CD4-positive, CD25-positive, alpha-beta regulatory T cell (primary cell): ENCODE measurements around the gene IGSF1. TPM values are rescaled to one million over a fixed set of nuclear protein-coding genes. Genes with fewer than 3 reads are reported as not detected.

ENCODE experiments used
- ATAC-seq, 2 donors: fragments of 150-1000 bp; cut with Tn5 transposase; one replicate each; pipeline ENCODE4 v1.10.0; 2021; ENCODE audit warnings: low read depth in 2 of 2, moderate number of reproducible peaks in 2 of 2, moderate library complexity in 1 of 2
- DNase-seq, 3 donors: peaks; one replicate each; pipeline versions ENCODE4 v3.0.0 to v3.0.0-alpha.2; 2012 to 2022; ENCODE audit warnings: mixed read lengths in 1 of 3
- H3K27ac ChIP-seq: one replicate; pipeline ENCODE4 v1.7.0; 2013; ENCODE audit warnings: mild to moderate bottlenecking, low read length; ENCODE audit not compliant: insufficient read depth, poor library complexity, severe bottlenecking
- H3K27me3 ChIP-seq: one replicate; pipeline ENCODE4 v1.7.0; 2013; ENCODE audit warnings: low read length; ENCODE audit not compliant: control insufficient read depth, insufficient read depth
- H3K36me3 ChIP-seq: one replicate; pipeline ENCODE4 v1.7.0; 2013; ENCODE audit warnings: mild to moderate bottlenecking, low read length, moderate library complexity; ENCODE audit not compliant: control insufficient read depth, insufficient read depth
- H3K4me1 ChIP-seq: 2 replicates; pipeline ENCODE4 v1.7.0; 2013; ENCODE audit warnings: mild to moderate bottlenecking, low read length; ENCODE audit not compliant: insufficient read depth, control insufficient read depth, poor library complexity, severe bottlenecking
- H3K4me3 ChIP-seq: one replicate; pipeline ENCODE4 v1.7.0; 2013; ENCODE audit warnings: low read depth, mild to moderate bottlenecking, low read length, moderate library complexity
- H3K9me3 ChIP-seq, 2 experiments: 1 replicate in 1 of 2; 2 replicates in 1 of 2; pipeline ENCODE4 v1.7.0; 2013; ENCODE audit warnings: low read length in 2 of 2, mild to moderate bottlenecking in 1 of 2, moderate library complexity in 1 of 2; ENCODE audit not compliant: control insufficient read depth in 2 of 2
- H3K27ac Mint-ChIP-seq, 3 donors: one replicate each; pipeline ENCODE4 v1.8.0; 2020 to 2022; ENCODE audit warnings: mild to moderate bottlenecking in 3 of 3, mixed read lengths in 3 of 3, moderate library complexity in 2 of 3
- H3K27me3 Mint-ChIP-seq: one replicate; pipeline ENCODE4 v1.8.0; 2022; ENCODE audit warnings: mild to moderate bottlenecking, mixed read lengths
- H3K36me3 Mint-ChIP-seq: one replicate; pipeline ENCODE4 v1.8.0; 2020; ENCODE audit warnings: mixed read lengths
- H3K4me1 Mint-ChIP-seq, 4 donors: one replicate each; pipeline ENCODE4 v1.8.0; 2020 to 2022; ENCODE audit warnings: mixed read lengths in 4 of 4, mild to moderate bottlenecking in 1 of 4
- H3K4me3 Mint-ChIP-seq, 4 donors: one replicate each; pipeline ENCODE4 v1.8.0; 2020 to 2022; ENCODE audit warnings: mild to moderate bottlenecking in 4 of 4, mixed read lengths in 4 of 4, moderate library complexity in 3 of 4
- H3K9me3 Mint-ChIP-seq, 7 donors: one replicate each; pipeline ENCODE4 v1.8.0; 2020 to 2022; ENCODE audit warnings: mixed read lengths in 7 of 7, mild to moderate bottlenecking in 3 of 7, moderate library complexity in 2 of 7
- polyA plus RNA-seq, 4 donors: library from polyadenylated mRNA; unstranded; fragments of 300-500 nt; fragmentation: Illumina TruSeq; gene quantifications; one replicate each; pipeline ENCODE4 v1.2.3, GENCODE V29; 2021
- total RNA-seq: library from RNA; stranded (reverse); gene quantifications from one replicate; pipeline ENCODE4 v1.2.3, GENCODE V29; 2022

The IGSF1 gene
- total and polyA plus RNA-seq, 5 donors from 2014 or later: not detected

GRCh38 chrX:131288188-131288587 lies 918 bp downstream of the IGSF1 start:
- H3K36me3 Mint-ChIP-seq: no peaks in the 10 kb centered on the region
- Histone ChIP-seq H3K27ac (no peak overlapping the region), H3K4me1 (no peaks in the 10 kb centered on the region), H3K36me3 (no peaks in the 10 kb centered on the region), H3K9me3 (no peaks in the 10 kb centered on the region), H3K27me3 (no peaks in the 10 kb centered on the region), H3K4me3 (no peak overlapping the region)
- peaks cover 0 to 2% (median 0%) of the 10 kb centered on the region in 7 donors for H3K9me3 Mint-ChIP-seq
- DNase-seq (no peak), ATAC-seq (no peak)
- no peak overlapping the region for H3K27ac Mint-ChIP-seq
- no peaks in the 10 kb centered on the region for H3K4me1 Mint-ChIP-seq
- no peak overlapping the region for H3K4me3 Mint-ChIP-seq
- H3K27me3 Mint-ChIP-seq: peaks cover 11% of the 10 kb centered on the region

- H3K4me1 Mint-ChIP-seq: no peaks in the 10 kb centered on the region
- H3K9me3 ChIP-seq: no peaks in the 10 kb centered on the region
- no peak overlapping the region for H3K4me3 Mint-ChIP-seq
- H3K36me3 Mint-ChIP-seq: no peaks in the 10 kb centered on the region
- H3K27me3 ChIP-seq: no peaks in the 10 kb centered on the region
- H3K9me3 Mint-ChIP-seq: peaks cover 0 to 2% (median 0%) of the 10 kb centered on the region in 7 donors
- peaks cover 11% of the 10 kb centered on the region for H3K27me3 Mint-ChIP-seq
- H3K27ac Mint-ChIP-seq: no peak overlapping the region
- no peak overlapping the region for H3K27ac ChIP-seq
- DNase-seq (no peak), ATAC-seq (no peak)
- no peak overlapping the region for H3K4me3 ChIP-seq
- no peaks in the 10 kb centered on the region for H3K4me1 ChIP-seq
- no peaks in the 10 kb centered on the region for H3K36me3 ChIP-seq
Measured at GRCh38 chrX:131287560-131288179, 1.4 kb downstream of the IGSF1 start.

- peaks cover 0 to 2% (median 0%) of the 10 kb centered on the region in 7 donors for H3K9me3 Mint-ChIP-seq
- no peaks in the 10 kb centered on the region for H3K27me3 Mint-ChIP-seq
- no peaks in the 10 kb centered on the region for H3K36me3 Mint-ChIP-seq
- no peak overlapping the region for H3K4me3 Mint-ChIP-seq
- H3K9me3 ChIP-seq: no peaks in the 10 kb centered on the region
- no peaks in the 10 kb centered on the region for H3K36me3 ChIP-seq
- H3K4me1 ChIP-seq: no peaks in the 10 kb centered on the region
- no peak overlapping the region for H3K27ac ChIP-seq
- H3K4me3 ChIP-seq: no peak overlapping the region
- H3K4me1 Mint-ChIP-seq: no peaks in the 10 kb centered on the region
- DNase-seq (no peak), ATAC-seq (no peak)
- H3K27ac Mint-ChIP-seq: no peak overlapping the region
- no peaks in the 10 kb centered on the region for H3K27me3 ChIP-seq
Measured at GRCh38 chrX:131279617-131280016, 9.5 kb downstream of the IGSF1 start.

GRCh38 chrX:131279197-131279596 lies 9.9 kb downstream of the IGSF1 start:
- Mint-ChIP-seq H3K27ac (no peak overlapping the region), H3K36me3 (no peaks in the 10 kb centered on the region), H3K27me3 (no peaks in the 10 kb centered on the region), H3K4me3 (no peak overlapping the region), H3K9me3 (peaks cover 0 to 2% (median 0%) of the 10 kb centered on the region in 7 donors), H3K4me1 (no peaks in the 10 kb centered on the region)
- Histone ChIP-seq H3K4me3 (no peak overlapping the region), H3K27me3 (no peaks in the 10 kb centered on the region), H3K36me3 (no peaks in the 10 kb centered on the region), H3K4me1 (no peaks in the 10 kb centered on the region), H3K27ac (no peak overlapping the region), H3K9me3 (no peaks in the 10 kb centered on the region)
- DNase-seq (no peak), ATAC-seq (no peak)

GRCh38 chrX:131277543-131278136 lies 11.5 kb downstream of the IGSF1 start:
- Histone ChIP-seq H3K36me3 (no peaks in the 10 kb centered on the region), H3K27ac (no peak overlapping the region), H3K27me3 (no peaks in the 10 kb centered on the region), H3K9me3 (no peaks in the 10 kb centered on the region), H3K4me1 (no peaks in the 10 kb centered on the region), H3K4me3 (no peak overlapping the region)
- Mint-ChIP-seq H3K4me1 (no peaks in the 10 kb centered on the region), H3K27me3 (no peaks in the 10 kb centered on the region), H3K4me3 (no peak overlapping the region), H3K36me3 (no peaks in the 10 kb centered on the region), H3K9me3 (peaks cover 0 to 2% (median 0%) of the 10 kb centered on the region in 7 donors), H3K27ac (no peak overlapping the region)
- ATAC-seq (no peak), DNase-seq (no peak)

- DNase-seq (no peak), ATAC-seq (no peak)
- H3K4me1 ChIP-seq: no peaks in the 10 kb centered on the region
- Mint-ChIP-seq H3K27me3 (no peaks in the 10 kb centered on the region), H3K4me3 (no peak overlapping the region), H3K36me3 (no peaks in the 10 kb centered on the region), H3K4me1 (no peaks in the 10 kb centered on the region), H3K9me3 (peaks cover 0 to 6% (median 0%) of the 10 kb centered on the region in 7 donors), H3K27ac (no peak overlapping the region)
- no peaks in the 10 kb centered on the region for H3K9me3 ChIP-seq
- H3K27ac ChIP-seq: no peak overlapping the region
- no peaks in the 10 kb centered on the region for H3K36me3 ChIP-seq
- H3K4me3 ChIP-seq: no peak overlapping the region
- H3K27me3 ChIP-seq: no peaks in the 10 kb centered on the region
Measured at GRCh38 chrX:131273011-131273410, 16.1 kb downstream of the IGSF1 start.

- Mint-ChIP-seq H3K27me3 (no peaks in the 10 kb centered on the region), H3K27ac (no peak overlapping the region), H3K36me3 (no peaks in the 10 kb centered on the region), H3K4me1 (no peaks in the 10 kb centered on the region), H3K4me3 (no peak overlapping the region), H3K9me3 (peaks cover 0 to 4% (median 0%) of the 10 kb centered on the region in 7 donors)
- ATAC-seq: no peak
- Histone ChIP-seq H3K4me1 (no peaks in the 10 kb centered on the region), H3K4me3 (no peak overlapping the region), H3K27me3 (no peaks in the 10 kb centered on the region), H3K27ac (no peak overlapping the region), H3K36me3 (no peaks in the 10 kb centered on the region), H3K9me3 (no peaks in the 10 kb centered on the region)
- DNase-seq: no peak
Measured at GRCh38 chrX:131271826-131272225, 17.3 kb downstream of the IGSF1 start.

GRCh38 chrX:131271274-131271673 lies 17.8 kb downstream of the IGSF1 start:
- Mint-ChIP-seq H3K4me3 (no peak overlapping the region), H3K9me3 (peaks cover 0 to 4% (median 0%) of the 10 kb centered on the region in 7 donors), H3K27ac (no peak overlapping the region), H3K36me3 (no peaks in the 10 kb centered on the region), H3K4me1 (no peaks in the 10 kb centered on the region), H3K27me3 (no peaks in the 10 kb centered on the region)
- ATAC-seq (no peak), DNase-seq (no peak)
- no peak overlapping the region for H3K27ac ChIP-seq
- H3K9me3 ChIP-seq: no peaks in the 10 kb centered on the region
- H3K4me1 ChIP-seq: no peaks in the 10 kb centered on the region
- no peaks in the 10 kb centered on the region for H3K36me3 ChIP-seq
- H3K4me3 ChIP-seq: no peak overlapping the region
- H3K27me3 ChIP-seq: no peaks in the 10 kb centered on the region
